Measurements from ENCODE around the gene AIDA. TPM values are rescaled to one million over a fixed set of nuclear protein-coding genes. Genes with fewer than 3 reads are reported as not detected.
A peak's percentile ranks its signal among the peaks of the same experiment; 100 is the strongest.

The AIDA gene
- polyA plus RNA-seq, 5 donors = 67.9 to 94.7 (median 91.6) TPM

DNA sequence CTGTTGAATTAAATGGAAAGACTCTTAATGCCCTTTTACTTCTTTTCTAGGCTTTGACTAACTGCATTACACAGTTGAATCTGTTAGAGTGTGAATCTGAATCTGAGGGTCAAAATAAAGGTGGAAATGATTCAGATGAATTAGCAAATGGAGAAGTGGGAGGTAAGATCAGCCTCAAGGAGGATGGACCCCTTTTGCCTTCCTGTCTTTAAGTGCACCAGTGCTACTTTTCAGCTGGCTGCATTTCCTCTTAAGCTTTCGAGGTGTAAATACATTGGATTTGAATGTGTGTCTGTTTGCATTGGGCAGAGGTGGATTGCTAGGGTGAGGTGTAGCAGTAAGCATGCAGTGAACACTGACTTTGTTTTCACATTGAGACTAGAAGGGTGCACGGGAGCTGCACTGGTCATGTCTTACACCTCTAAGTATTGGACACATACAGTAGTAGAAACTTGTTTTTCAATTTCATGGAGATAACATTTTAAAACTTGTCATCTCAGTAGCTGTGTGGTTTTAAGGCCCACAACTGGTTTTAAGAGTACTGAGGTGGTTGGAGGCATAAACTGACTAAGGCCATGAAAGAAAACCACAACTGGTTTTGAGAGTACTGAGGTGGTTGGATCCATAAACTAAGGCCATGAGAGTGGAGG is 59.0 kb downstream of the AIDA start:
- DNase-seq = no peak

DNA sequence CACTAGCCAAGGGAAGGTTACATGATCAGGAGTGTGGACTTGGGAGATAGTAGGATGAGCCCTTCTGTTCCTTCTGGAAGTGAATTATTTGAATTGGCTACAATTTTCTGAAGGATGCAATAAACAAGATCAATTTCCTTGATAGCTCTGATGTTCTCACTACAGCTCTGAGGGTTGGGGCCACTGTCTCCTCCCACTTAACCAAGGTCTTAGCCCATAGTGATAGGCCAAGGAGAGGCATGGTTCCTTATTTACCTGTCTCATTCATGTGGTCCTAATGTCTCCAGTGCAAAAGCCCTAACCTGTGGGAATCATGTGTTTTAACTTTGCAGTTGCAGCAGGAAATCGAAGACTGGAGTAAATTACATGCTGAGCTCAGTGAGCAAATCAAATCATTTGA is 59.6 kb downstream of the AIDA start:
- DNase-seq = no peak

DNA sequence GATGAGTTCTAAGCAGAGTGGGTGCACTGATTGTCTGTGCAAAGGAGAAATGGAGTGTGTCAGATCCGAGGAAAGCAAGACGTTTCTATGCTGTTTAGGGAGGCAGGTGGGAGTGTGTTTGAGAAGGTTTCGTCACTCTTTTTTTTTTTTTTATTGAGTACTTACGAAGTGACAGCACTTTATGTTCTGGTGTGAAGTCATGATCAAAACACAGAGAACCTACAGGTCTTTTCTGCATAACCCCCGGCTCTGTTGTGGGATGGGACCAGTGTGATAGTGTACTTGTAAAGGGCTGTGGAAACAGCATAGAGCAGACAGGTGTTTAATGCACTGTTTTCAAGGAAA is 67.7 kb downstream of the AIDA start:
- DNase-seq = no peak

GRCh38 chr1:222643938-222644635 is 68.2 kb downstream of the AIDA start:
- peak; percentile 97 for DNase-seq

DNA sequence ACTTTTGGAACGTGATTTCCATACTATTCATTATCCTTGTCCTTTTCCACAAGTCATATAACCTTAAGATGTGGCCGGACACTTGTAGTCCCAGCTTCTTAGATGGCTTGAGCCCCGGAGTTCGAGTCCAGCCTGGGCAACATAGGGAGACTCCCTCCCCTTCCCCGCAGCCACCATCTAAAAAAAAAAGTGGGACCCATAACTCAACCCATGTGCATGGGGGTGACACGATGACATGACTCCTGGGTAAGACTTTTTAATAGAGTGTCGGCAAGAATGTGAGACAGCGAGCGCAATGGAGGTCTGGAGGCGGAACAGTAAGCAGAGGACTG is 68.7 kb downstream of the AIDA start:
- no peak for DNase-seq

DNA sequence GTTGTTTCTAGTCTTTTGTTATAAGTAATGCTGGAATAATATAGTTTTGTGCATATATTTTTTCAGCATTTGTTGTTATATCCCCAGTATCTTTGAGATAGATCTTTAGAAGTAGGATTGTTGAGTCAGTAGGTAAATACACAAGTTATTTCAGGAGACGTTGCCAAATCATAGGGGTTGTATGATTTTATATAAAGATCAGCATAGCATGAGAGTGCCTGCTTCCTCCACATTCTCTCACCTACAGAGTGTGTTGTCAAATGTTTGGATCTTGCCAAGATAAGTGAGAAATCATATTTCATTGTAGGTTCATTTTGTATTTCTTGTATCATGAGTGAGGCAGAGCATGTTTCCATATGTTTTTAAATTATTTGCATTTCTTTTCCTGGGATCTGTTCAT is 69.8 kb downstream of the AIDA start:
- no peak for DNase-seq

- no peak for DNase-seq
Observed at GRCh38 chr1:222641269-222641948, 70.9 kb downstream of the AIDA start.

- DNase-seq = peak; percentile 70 to 82
Observed at GRCh38 chr1:222634180-222635013, 77.9 kb downstream of the AIDA start.

DNA sequence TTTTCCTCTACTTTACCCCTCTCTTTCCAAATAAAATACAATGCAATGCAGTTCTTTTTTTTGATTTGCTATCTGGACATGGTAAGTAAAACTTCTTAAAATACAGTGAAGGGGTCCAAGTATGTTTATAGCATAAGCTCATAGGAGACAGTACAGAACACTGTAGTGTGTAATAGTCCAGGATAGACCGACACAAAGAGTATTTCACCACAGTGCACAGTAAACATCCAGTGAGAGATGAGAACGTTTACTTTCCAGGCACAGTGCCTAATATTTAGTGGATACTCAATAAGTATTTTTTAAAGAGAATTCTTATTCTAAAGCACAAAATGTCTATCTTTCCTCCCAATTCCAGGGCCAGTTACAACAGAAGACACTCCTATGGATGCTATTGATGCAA is 79.5 kb downstream of the AIDA start:
- no peak for DNase-seq

DNA sequence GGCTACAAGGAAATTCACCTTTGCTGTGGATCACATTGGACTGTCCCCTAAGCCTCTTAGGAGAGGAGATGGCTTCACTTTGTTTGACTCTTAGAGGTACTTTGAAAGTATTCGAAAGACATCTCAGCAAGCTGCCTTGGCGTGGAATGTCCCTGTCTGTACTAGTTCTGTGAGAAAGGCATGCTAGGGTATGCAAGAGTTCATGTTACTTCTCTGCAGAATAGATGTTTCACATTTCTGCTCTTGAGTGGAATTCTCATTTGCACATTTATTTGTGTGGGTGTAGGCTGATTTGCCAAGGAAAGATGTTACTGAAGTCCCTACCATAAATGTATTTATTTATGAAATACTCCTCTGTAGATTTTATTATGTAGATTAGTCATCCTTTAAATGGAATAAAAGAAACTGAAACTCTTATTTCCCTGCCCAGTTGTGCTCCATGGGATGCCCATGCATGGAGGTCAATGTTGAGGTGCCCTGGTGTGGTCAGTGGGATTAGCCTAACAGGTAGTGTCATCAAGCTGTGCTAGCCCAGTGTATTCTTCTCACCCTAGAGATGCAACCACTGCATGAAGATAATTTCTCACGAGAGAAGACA is 80.6 kb downstream of the AIDA start:
- no peak for DNase-seq

- no peak for DNase-seq
Observed at GRCh38 chr1:222629921-222630535, 82.3 kb downstream of the AIDA start.

DNA sequence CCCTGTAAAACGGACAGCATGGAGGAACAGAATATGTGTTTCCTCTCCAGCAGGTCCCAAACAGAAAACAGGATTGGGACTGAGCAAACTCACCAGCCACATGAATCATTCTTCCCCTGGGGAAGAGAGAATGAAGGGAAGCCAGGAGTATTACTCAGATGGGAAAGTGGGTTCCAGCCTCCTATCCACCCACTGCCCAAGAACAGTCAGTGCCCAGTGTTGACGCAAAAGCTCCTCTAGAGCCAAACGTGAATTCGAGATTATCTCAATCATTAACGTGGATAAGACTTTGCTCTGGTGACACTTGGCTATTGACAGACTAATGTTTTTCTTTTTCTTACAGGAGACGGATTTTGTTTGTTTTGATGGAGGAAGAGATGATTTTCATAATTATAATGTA is 85.1 kb downstream of the AIDA start:
- DNase-seq = no peak

- no peak for DNase-seq
Observed at GRCh38 chr1:222624214-222624613, 88.1 kb downstream of the AIDA start.

- DNase-seq = no peak
Observed at GRCh38 chr1:222623458-222623857, 88.8 kb downstream of the AIDA start.

GRCh38 chr1:222622765-222623164 is 89.5 kb downstream of the AIDA start:
- no peak for DNase-seq

DNA sequence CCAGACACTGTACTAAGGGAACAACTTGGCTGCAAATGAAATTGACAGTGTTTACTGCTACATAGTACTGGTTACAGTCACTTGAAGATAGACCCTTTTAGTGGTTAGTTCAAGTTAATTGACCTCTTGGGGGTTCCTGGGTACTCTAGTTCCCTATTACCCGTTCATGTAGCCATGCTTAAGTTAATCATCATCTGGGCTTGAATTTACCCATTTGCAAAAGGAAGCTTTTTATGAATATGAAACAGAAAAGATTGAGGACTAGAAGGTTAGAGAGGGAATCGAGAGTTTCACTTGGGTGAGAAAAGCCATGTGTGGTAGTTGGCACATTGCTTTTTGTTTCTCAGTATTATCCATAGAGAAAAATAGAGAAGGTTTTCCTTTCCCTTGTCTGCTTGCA is 91.7 kb downstream of the AIDA start:
- no peak for DNase-seq

- peak in 1 of 2 donors; percentile 13 for DNase-seq
Observed at GRCh38 chr1:222618880-222619596, 93.3 kb downstream of the AIDA start.

Data from right lung (tissue), 5 donors.